OCI-LY3 (cell line): Measurements from ENCODE around the gene S100A7A.

Source experiments
- EZH2phosphoT487 ChIP-seq: fragments of 200-600 bp; shearing (Covaris generic); IDR thresholded peaks from 2 replicates; pipeline ENCODE4 v1.6.1; 2018; ENCODE audit warnings: antibody characterized with exemption, mixed run types, low read depth
- TF ChIP-seq, protein P1 (sequence below): fragments of 200-600, 300-600 bp; sonication (generic); IDR thresholded peaks from 2 replicates; pipeline ENCODE4 v1.5.1; 2014; ENCODE audit warnings: antibody characterized with exemption, low read length, low read depth

DNA sequence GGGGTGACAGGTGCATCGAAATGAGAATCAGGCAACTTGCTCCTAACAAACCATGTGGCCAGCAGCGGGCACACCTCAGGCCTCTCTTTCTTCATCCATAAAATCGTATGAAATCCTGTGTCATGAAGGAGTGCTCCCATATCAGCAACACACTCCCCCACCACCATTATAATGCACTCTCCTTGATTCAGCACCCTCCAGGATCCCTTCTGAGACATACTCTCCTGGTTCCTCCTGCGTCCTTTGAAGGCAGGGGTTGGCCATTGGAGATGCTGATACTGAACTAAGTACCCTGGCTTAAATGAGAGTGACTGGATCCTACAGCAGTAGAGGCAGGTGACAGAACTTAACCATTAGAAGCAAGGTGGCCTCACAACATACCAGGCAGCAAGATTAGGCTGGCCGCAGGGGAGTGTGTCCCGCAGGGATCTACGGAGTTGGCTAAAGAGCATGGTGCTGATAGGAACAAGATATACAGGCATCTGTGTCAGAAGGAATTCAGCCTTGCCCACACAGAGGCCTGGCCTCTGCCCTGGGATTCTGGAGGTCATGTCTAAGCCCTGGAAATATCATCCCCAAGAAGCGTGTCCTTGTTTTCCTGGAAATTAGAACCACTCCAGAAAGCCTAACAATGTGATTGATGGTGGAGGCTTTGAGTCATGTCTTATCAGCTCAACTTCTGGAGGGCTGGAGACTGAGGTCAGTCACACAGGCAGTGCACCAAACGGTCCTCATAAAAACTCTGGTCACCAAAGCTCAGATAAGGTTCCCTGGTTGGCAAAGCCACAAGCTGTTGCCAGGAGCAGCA, 16.8 kb downstream of the S100A7A start:
- TF ChIP-seq, protein P1, sequence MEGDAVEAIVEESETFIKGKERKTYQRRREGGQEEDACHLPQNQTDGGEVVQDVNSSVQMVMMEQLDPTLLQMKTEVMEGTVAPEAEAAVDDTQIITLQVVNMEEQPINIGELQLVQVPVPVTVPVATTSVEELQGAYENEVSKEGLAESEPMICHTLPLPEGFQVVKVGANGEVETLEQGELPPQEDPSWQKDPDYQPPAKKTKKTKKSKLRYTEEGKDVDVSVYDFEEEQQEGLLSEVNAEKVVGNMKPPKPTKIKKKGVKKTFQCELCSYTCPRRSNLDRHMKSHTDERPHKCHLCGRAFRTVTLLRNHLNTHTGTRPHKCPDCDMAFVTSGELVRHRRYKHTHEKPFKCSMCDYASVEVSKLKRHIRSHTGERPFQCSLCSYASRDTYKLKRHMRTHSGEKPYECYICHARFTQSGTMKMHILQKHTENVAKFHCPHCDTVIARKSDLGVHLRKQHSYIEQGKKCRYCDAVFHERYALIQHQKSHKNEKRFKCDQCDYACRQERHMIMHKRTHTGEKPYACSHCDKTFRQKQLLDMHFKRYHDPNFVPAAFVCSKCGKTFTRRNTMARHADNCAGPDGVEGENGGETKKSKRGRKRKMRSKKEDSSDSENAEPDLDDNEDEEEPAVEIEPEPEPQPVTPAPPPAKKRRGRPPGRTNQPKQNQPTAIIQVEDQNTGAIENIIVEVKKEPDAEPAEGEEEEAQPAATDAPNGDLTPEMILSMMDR, result no peak
- no peak for TF ChIP-seq EZH2phosphoT487
